ENCODE results near the gene TRIM16. TPM values are rescaled to one million over a fixed set of nuclear protein-coding genes. Genes with fewer than 3 reads are reported as not detected.
"Not testable (repeated sequence)": the region's sequence is repeated elsewhere in the genome, so short reads cannot be mapped to it uniquely, and the experiment has no call there.

TRIM16 gene
- total RNA-seq, result 42.4 and 48.8 TPM in 2 replicates
- 20.6 and 27.6 TPM in 2 replicates for polyA plus RNA-seq

DNA sequence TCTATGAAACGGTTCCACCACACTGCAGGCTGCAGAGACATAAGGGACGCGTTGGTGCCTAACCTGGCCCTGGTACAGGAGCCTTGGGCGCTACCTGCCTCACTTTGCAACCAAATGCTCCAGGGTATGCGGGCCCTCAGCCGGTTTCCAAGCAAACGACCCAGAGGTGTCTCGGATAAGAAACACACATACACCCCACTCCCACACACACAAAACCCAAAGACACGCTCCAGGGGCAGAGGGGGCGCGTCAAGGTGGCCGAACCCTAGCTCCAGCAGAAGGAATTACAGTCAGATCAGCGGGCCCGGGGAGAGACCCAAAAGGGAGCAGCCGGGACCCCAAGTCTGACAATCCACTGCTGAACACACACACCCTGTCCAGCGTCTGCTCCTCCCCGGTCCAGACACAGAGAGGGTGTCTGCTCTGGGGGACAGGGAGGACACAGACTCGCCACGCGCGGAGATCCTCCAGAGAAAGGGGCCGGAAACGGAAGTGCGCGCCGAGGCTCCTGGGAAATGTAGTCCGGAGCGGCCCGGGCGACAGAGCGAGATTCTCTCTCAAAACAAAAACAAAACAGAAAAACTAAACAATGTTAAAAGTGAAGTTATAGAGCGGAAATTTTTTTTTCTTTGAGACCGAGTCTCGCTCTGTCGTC lies at the start of gene TRIM16:
TRIM16 (minus strand) TSS at position 488 of the 655 bp plus-strand sequence. CDS start 32,702 bp downstream, outside the sequence.
- peak; percentile 56 to 74 for DNase-seq (ENCODE audit: low read depth in 1 of 2, low spot score in 1 of 2)
- H3K4me1 ChIP-seq (ENCODE audit: low read depth); H3K9me3 ChIP-seq (ENCODE audit: low read depth); H3K36me3 ChIP-seq; H3K27me3 ChIP-seq; H3K27ac ChIP-seq: not testable (repeated sequence)
- H3K4me3 ChIP-seq, result peak within 1 kb of the TSS; percentile 57

DNA sequence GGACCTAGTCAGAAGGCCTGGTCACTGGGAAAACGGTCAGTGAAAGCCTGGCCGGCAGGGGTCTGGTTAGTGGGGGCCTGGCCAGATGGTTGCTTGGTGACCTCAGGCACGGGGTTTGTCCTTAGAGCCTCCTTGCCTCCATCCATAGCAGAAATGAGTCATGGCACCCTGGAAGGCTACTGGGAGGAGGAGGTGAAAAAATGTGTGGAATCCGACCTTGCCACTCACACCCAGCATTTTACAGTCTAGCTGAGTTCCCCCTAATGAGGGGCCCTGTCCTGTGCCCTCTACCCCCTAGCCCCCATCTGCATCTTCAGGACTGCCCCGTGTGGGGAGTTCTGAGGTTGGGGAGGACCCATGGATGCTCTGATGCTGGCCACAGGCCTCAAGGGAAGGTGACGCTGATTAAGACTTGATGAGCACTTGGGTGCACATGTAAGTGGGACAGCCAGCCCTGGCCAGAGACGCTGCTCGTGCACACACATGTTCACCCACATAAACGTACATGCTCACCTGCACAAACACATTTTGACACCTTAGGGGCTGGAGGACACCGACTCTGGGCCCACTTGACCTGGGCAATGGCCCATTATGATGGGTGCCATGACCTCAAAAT lies 49.2 kb upstream of the TRIM16 start:
- not testable (repeated sequence) for H3K36me3 ChIP-seq; H3K9me3 ChIP-seq (ENCODE audit: low read depth); H3K4me1 ChIP-seq (ENCODE audit: low read depth); H3K4me3 ChIP-seq; H3K27me3 ChIP-seq; DNase-seq (ENCODE audit: low read depth in 1 of 2, low spot score in 1 of 2); H3K27ac ChIP-seq

DNA sequence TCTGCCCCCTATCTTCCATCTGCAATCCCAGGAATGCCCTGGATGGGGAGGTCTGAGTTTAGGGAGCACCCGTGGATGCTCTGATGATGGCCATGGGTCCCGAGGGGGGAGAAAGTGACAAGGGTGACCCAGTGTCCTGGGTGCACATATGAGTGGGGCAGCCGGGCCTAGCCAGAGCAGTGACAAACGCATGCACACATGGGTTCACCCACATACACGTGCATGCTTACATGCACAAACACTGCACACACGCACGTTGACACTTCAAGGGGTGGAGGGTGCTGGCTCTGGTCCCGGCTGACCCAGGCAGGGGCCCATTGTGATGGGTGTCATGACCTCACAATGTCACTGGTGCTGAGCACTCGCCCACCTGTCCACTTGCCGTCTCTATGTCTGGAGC lies 47.8 kb upstream of the TRIM16 start, which contains the start of gene TBC1D26:
TBC1D26 (plus strand) TSS at position 384 of the 400 bp plus-strand sequence. CDS start 3,066 bp downstream, outside the sequence.
- not testable (repeated sequence) for H3K27me3 ChIP-seq; H3K9me3 ChIP-seq (ENCODE audit: low read depth); DNase-seq (ENCODE audit: low read depth in 1 of 2, low spot score in 1 of 2)

DNA sequence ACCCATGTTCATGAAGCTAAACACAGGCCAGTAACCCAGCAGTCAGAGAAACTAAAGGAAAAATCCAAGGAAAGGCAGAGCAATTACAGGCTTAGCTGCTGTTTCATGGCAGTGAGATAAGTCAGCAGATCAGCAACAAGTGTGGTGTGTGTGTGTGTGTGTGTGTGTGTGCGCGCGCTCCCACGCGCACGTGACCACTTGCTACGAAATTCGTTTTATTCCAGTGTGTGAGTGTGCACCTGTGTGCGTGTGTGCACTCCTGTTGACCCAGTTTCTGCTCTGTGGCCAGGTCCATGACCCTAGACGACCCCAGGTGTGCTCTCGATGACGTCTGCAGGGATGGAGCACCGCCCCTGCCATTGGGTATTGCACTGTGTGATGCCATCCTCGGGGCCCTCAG lies 46.4 kb upstream of the TRIM16 start:
- not testable (repeated sequence) for H3K27me3 ChIP-seq; H3K4me1 ChIP-seq (ENCODE audit: low read depth); H3K27ac ChIP-seq; H3K9me3 ChIP-seq (ENCODE audit: low read depth); DNase-seq (ENCODE audit: low read depth in 1 of 2, low spot score in 1 of 2); H3K4me3 ChIP-seq; H3K36me3 ChIP-seq

More for the DNA sequence above, 47.8 kb upstream of the TRIM16 start, which contains the start of gene TBC1D26:
- not testable (repeated sequence) for H3K4me1 ChIP-seq (ENCODE audit: low read depth); H3K36me3 ChIP-seq; H3K4me3 ChIP-seq; H3K27ac ChIP-seq

DNA sequence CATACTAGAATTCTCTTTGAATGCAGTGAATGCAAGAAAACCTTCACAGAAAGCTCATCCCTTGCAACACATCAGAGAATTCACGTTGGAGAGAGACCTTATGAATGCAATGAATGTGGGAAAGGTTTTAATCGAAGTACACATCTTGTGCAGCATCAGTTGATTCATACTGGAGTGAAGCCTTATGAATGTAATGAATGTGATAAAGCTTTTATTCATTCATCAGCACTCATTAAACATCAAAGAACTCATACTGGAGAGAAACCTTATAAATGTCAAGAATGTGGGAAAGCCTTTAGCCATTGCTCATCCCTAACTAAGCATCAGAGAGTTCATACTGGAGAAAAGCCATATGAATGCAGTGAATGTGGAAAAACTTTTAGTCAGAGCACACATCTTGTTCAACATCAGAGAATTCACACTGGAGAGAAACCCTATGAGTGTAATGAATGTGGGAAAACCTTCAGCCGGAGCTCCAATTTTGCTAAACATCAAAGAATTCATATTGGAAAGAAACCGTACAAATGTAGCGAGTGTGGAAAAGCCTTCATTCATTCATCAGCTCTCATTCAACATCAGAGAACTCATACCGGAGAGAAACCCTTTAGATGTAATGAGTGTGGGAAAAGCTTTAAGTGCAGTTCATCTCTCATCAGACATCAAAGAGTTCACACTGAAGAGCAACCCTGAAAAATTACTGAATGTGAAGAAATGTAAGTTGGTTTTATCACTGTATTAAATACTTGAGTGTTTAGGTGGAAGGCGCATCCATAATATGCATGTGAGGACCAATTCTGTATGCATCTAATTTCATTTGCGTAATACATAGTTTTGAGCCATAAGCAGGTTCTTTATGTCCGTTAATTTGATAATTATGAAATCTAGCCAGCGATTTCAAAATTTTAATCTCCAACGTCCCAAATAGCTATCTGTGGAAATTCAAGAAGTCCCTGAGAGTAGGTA lies 32.8 kb upstream of the TRIM16 start:
- H3K27ac ChIP-seq; H3K4me1 ChIP-seq (ENCODE audit: low read depth); H3K36me3 ChIP-seq; H3K27me3 ChIP-seq; DNase-seq (ENCODE audit: low read depth in 1 of 2, low spot score in 1 of 2); H3K9me3 ChIP-seq (ENCODE audit: low read depth); H3K4me3 ChIP-seq: not testable (repeated sequence)

DNA sequence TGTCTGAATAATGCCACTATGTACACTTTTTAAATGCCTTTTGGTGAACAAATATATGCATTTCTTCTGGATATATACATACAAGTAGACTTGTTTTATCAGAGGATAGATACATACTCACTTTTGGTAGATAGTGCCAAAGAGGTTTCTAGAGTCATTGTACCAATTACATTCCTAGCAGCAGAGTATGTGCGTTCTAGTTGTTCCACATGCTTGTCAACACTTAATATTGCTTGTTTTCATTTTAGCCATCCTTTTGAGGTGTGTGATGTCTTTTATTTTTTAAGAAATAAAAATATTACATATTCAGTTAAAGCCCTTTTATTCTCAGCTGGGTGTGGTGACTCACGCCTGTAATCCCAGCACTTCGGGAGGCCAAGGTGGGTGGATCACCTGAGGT lies 24.8 kb upstream of the TRIM16 start:
- H3K4me3 ChIP-seq; H3K27ac ChIP-seq; H3K27me3 ChIP-seq; DNase-seq (ENCODE audit: low read depth in 1 of 2, low spot score in 1 of 2); H3K4me1 ChIP-seq (ENCODE audit: low read depth); H3K9me3 ChIP-seq (ENCODE audit: low read depth): not testable (repeated sequence)
- H3K36me3 ChIP-seq, result peaks cover 27% of the 10 kb centered on the region

DNA sequence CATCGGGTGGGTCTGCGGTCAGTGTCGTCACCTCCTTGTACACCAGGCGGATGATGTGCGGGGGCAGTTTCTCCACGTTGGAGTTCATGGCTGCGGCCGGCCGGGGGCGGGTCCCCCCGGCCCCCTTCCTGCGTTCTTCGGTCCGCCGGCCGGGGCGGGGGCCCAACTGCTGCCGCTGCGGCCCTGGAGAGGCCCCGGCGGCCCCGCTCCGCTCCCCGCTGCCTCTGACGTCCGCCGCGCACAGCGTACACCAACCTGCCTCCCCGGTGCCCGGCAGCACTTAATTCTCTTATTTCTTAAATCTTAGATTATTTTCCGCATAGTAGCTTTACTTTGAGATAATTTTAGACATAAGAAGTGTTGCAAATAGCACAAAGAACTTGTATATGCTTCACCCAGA lies 20.7 kb upstream of the TRIM16 start:
- H3K9me3 ChIP-seq (ENCODE audit: low read depth); H3K27me3 ChIP-seq; DNase-seq (ENCODE audit: low read depth in 1 of 2, low spot score in 1 of 2); H3K4me3 ChIP-seq; H3K27ac ChIP-seq; H3K4me1 ChIP-seq (ENCODE audit: low read depth): not testable (repeated sequence)
- H3K36me3 ChIP-seq, result peaks cover 30% of the 10 kb centered on the region

DNA sequence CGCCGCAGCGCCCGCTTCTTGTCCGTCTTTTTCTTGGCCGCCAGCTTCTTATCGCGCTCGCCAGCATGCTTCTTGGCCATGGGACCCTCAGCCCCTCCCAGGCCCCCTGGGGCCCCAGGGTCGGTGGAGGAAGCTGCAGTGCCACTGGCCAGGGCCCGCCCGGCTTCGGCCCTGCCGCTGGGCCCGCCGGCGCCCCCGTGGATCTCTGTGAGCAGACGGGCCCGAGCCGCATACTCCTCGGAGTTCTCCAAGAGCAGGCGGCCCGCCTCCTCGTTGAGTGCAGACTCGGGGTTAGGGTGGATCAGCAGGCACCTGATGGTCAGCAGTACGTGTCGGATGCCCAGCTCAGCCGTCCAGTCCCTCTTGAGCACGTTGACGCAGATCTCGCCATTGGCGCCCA lies 20.1 kb upstream of the TRIM16 start:
- not testable (repeated sequence) for H3K27me3 ChIP-seq; H3K9me3 ChIP-seq (ENCODE audit: low read depth); DNase-seq (ENCODE audit: low read depth in 1 of 2, low spot score in 1 of 2); H3K4me1 ChIP-seq (ENCODE audit: low read depth); H3K4me3 ChIP-seq; H3K27ac ChIP-seq
- H3K36me3 ChIP-seq, result peaks cover 30% of the 10 kb centered on the region

DNA sequence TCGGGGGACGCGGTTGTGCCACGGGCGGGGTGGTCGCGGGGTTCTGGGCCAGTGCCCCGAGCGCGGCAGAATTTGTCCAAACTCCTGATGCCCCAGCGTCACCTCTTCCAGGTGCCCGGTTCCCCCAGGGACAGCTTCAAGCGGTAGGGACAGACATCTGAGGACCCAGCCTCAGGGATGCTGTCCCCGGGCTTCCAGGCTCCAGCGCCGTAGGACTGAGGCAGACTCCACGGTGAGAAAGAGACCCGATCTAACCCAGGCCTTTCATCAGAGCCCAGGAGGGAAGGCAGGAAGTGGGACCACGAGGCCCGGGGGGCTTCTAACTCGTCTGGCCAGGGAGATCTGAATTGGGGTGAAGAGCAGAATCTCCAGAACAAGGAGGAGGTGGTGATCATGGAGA lies 15.8 kb upstream of the TRIM16 start:
- H3K4me1 ChIP-seq (ENCODE audit: low read depth); H3K36me3 ChIP-seq; H3K9me3 ChIP-seq (ENCODE audit: low read depth); DNase-seq (ENCODE audit: low read depth in 1 of 2, low spot score in 1 of 2); H3K27me3 ChIP-seq; H3K27ac ChIP-seq: not testable (repeated sequence)
- H3K4me3 ChIP-seq, result peak overlapping the region; percentile 63

DNA sequence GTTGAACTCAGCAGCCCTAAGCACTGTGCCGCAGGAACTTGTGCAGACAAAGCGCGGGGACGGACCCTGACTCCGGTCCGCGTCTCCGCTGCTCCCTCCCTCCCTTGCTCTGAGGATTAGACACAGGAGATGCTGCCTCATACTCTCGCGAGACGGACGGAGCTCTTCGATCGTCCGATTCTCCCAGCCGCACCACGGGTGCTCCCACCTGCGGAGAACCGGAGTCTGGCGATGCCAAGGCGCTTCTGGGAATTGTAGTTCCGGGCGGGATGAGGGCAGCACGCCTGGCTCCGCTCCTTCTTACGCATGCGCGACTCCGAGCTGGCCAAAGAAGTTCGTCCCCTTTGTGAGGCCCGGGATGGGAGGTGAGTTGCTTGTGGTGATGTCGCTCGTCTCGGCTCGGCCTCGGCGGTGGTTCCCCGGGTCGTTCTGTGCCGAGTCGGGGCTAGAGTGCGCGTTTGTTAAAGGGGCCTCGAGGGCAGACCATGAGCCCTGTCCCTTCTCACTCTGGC lies 15.4 kb upstream of the TRIM16 start, which contains the start of gene ZNF286A:
ZNF286A (plus strand) TSS at position 340 of the 512 bp plus-strand sequence. CDS start 578 bp downstream, outside the sequence.
- not testable (repeated sequence) for H3K36me3 ChIP-seq; H3K27ac ChIP-seq; H3K27me3 ChIP-seq; H3K9me3 ChIP-seq (ENCODE audit: low read depth); H3K4me1 ChIP-seq (ENCODE audit: low read depth)
- DNase-seq (ENCODE audit: low read depth in 1 of 2, low spot score in 1 of 2), result peak; percentile 98 to 100
- H3K4me3 ChIP-seq, result peak within 1 kb of the TSS; percentile 63

DNA sequence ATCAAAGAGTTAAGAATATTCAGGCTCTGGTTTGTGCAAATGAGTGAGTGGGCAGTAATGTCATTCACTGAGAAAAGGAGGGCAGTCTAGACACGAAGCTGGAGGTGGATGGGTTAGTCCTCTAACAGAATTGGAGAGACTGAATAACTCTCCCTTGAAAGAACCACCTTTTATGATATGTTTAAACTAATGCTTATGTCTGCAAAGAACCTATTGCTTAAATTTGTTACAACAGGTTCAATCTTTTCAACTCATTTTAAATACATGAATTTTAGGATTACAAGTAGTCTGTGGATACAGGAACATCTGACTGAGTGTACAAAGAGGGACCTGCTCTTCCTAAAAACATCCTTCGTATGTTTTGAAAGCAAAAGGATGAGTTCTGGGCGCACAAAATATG lies 14.9 kb upstream of the TRIM16 start:
- not testable (repeated sequence) for H3K27ac ChIP-seq; H3K27me3 ChIP-seq; DNase-seq (ENCODE audit: low read depth in 1 of 2, low spot score in 1 of 2); H3K36me3 ChIP-seq; H3K9me3 ChIP-seq (ENCODE audit: low read depth); H3K4me1 ChIP-seq (ENCODE audit: low read depth)
- H3K4me3 ChIP-seq, result peak overlapping the region; percentile 2

DNA sequence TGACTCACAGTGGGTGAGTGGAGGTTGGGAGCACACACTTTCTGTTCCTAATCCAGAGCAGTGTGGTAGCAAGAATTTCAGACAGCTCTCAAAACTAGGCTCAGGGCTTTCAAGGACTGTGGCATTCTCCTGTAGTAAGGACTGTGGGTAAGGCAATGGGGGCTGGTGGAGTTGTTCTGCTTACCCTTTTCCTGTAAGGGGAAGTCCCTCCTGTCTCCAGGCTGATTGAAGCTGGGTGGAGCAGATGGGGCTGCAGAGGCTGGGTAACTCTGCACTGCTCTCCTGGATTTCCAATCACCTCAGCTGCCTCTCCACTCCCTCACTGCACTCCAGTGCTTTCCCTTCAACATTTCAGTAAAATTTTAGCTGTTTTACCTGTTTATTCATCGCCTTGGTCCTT lies 3.4 kb upstream of the TRIM16 start:
- H3K4me1 ChIP-seq (ENCODE audit: low read depth); DNase-seq (ENCODE audit: low read depth in 1 of 2, low spot score in 1 of 2); H3K36me3 ChIP-seq; H3K27ac ChIP-seq; H3K4me3 ChIP-seq; H3K27me3 ChIP-seq; H3K9me3 ChIP-seq (ENCODE audit: low read depth): not testable (repeated sequence)

DNA sequence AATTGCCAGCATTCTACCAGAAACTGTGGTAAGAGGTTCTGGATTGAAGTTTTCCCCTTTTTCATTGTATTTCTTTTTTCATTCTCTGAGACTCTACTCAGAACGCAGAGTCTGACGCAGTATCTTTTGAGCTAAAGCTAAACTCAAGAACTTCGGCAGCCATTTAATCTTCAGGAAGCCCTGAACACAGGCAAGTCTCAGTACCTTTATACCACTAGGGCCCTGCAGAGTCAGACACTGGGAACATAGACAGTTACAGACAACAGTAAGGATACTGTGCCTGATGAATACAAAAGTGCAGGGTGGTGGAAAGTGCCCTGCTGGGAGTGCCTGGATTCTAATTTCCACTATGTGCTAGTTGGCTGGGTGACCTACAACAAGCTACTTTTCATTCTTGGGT lies 976 bp downstream of the TRIM16 start:
- not testable (repeated sequence) for DNase-seq (ENCODE audit: low read depth in 1 of 2, low spot score in 1 of 2); H3K36me3 ChIP-seq; H3K27me3 ChIP-seq; H3K9me3 ChIP-seq (ENCODE audit: low read depth); H3K27ac ChIP-seq; H3K4me1 ChIP-seq (ENCODE audit: low read depth)
- H3K4me3 ChIP-seq, result peak overlapping the region; percentile 57
